A673 (cell line): Measurements from ENCODE around the gene SLC24A5. TPM values are rescaled to one million over a fixed set of nuclear protein-coding genes. Genes with fewer than 3 reads are reported as not detected.

Experiments used
- BruUV-seq: library from RNA; stranded (reverse); fragments of 400-500 nt; replicated peaks from 2 replicates; lab custom pipeline; 2021; lab: Mats Ljungman, UMichigan
- CTCF ChIA-PET: fragments of 300-600 bp; sonication (Branson Sonifier 250); formaldehyde crosslinking; loops from one replicate; lab custom pipeline; 2022; ENCODE audit warnings: antibody characterized with exemption; lab: Charles Lee
- POLR2A ChIA-PET: fragments of 300-600 bp; sonication (Branson Sonifier 250); formaldehyde crosslinking; loops from one replicate; lab custom pipeline; 2022; ENCODE audit warnings: antibody characterized with exemption; ENCODE audit not compliant: low non-redundant PET; lab: Charles Lee
- DNase-seq: peaks from one replicate; pipeline ENCODE4 v3.0.0-alpha.2; 2015; ENCODE audit warnings: low spot score
- H3K27ac ChIP-seq: fragments of 200-600 bp; sonication (generic); 2 replicates; pipeline ENCODE4 v1.5.1; 2016; ENCODE audit warnings: mixed run types, low read depth, mild to moderate bottlenecking, mixed read lengths, antibody characterized with exemption, low read length; ENCODE audit not compliant: poor library complexity, severe bottlenecking
- H3K27me3 ChIP-seq: fragments of 200-600 bp; sonication (generic); replicated peaks from 2 replicates; pipeline ENCODE4 v1.6.1; 2017; ENCODE audit warnings: mixed run types, low read depth, mild to moderate bottlenecking, mixed read lengths, antibody characterized with exemption, low read length; ENCODE audit not compliant: insufficient read depth, poor library complexity
- H3K36me3 ChIP-seq: fragments of 200-600 bp; sonication (generic); 2 replicates; pipeline ENCODE4 v1.6.1; 2016; ENCODE audit warnings: mixed run types, mild to moderate bottlenecking, mixed read lengths, antibody characterized with exemption, low read length; ENCODE audit not compliant: insufficient read depth, poor library complexity, severe bottlenecking
- H3K4me1 ChIP-seq: fragments of 200-600 bp; sonication (generic); 2 replicates; pipeline ENCODE4 v1.6.1; 2017; ENCODE audit warnings: mixed run types, mild to moderate bottlenecking, mixed read lengths, antibody characterized with exemption, low read length; ENCODE audit not compliant: insufficient read depth, poor library complexity, severe bottlenecking
- H3K4me3 ChIP-seq: fragments of 200-600 bp; sonication (generic); 2 replicates; pipeline ENCODE4 v1.5.1; 2016; ENCODE audit warnings: low read depth, mixed run types, mild to moderate bottlenecking, mixed read lengths, low read length; ENCODE audit not compliant: poor library complexity, severe bottlenecking
- H3K9me3 ChIP-seq: fragments of 200-600 bp; sonication (generic); 2 replicates; pipeline ENCODE4 v1.6.1; 2016; ENCODE audit warnings: mixed run types, low read depth, mild to moderate bottlenecking, mixed read lengths, antibody characterized with exemption, low read length; ENCODE audit not compliant: poor library complexity, severe bottlenecking
- EZH2 ChIP-seq: fragments of 200-600 bp; sonication (generic); IDR thresholded peaks from 2 replicates; pipeline ENCODE4 v1.6.1; 2017; ENCODE audit warnings: borderline replicate concordance, low read depth, mild to moderate bottlenecking, mixed read lengths, antibody characterized with exemption, low read length; ENCODE audit not compliant: poor library complexity, severe bottlenecking
- intact Hi-C: fragments of 100-400 bp; cut with micrococcal nuclease; formaldehyde crosslinking; loops from one replicate; pipeline ENCODE4 v1.10.0; 2022; ENCODE audit not compliant: unreplicated experiment
- total RNA-seq: library from RNA; stranded (reverse); gene quantifications from 2 replicates; pipeline ENCODE4 v1.2.3, GENCODE V29; 2021
- TF ChIP-seq, protein P1 (sequence below): fragments of 300-800, 200-600 bp; sonication (generic); conservative IDR thresholded peaks from 2 replicates; pipeline ENCODE4 v1.5.1; 2017; ENCODE audit warnings: low read depth, mild to moderate bottlenecking, antibody characterized with exemption, low read length, moderate library complexity, mixed read lengths

Gene SLC24A5
- total RNA-seq, 1 experiment from 2014 or later, result not detected

DNA sequence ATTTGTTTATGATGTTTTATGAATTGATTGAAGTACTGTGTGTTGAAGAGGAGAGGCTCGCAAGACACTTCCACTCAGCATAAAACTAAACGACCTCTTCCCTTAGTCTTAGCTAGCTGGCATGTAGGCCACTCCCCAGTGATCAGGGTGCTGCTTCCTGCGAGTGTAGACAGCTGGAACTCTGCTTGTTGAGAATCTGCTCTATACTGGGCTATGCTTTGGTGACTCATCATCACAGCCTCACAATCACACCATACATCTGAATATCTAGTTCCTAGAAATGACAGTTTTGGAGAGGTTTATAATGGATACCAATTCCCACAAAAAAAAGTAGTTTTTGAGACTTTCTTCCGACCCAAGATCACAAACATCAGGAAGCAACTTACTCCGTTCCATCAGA lies 1.5 kb upstream of the SLC24A5 start:
- Histone ChIP-seq H3K9me3 (no peaks in the 10 kb centered on the region), H3K4me1 (no peaks in the 10 kb centered on the region), H3K4me3 (no peak overlapping the region), H3K27ac (no peak overlapping the region), H3K36me3 (no peaks in the 10 kb centered on the region), H3K27me3 (no peaks in the 10 kb centered on the region)
- ChIA-PET CTCF (no interaction called here), POLR2A (no interaction called here)
- intact Hi-C loops, result no loop called here
- no TSS peak for BruUV-seq
- peak; percentile 33 for DNase-seq
- TF ChIP-seq, protein P1, sequence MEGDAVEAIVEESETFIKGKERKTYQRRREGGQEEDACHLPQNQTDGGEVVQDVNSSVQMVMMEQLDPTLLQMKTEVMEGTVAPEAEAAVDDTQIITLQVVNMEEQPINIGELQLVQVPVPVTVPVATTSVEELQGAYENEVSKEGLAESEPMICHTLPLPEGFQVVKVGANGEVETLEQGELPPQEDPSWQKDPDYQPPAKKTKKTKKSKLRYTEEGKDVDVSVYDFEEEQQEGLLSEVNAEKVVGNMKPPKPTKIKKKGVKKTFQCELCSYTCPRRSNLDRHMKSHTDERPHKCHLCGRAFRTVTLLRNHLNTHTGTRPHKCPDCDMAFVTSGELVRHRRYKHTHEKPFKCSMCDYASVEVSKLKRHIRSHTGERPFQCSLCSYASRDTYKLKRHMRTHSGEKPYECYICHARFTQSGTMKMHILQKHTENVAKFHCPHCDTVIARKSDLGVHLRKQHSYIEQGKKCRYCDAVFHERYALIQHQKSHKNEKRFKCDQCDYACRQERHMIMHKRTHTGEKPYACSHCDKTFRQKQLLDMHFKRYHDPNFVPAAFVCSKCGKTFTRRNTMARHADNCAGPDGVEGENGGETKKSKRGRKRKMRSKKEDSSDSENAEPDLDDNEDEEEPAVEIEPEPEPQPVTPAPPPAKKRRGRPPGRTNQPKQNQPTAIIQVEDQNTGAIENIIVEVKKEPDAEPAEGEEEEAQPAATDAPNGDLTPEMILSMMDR, result no peak
- TF ChIP-seq EZH2, result no peak

DNA sequence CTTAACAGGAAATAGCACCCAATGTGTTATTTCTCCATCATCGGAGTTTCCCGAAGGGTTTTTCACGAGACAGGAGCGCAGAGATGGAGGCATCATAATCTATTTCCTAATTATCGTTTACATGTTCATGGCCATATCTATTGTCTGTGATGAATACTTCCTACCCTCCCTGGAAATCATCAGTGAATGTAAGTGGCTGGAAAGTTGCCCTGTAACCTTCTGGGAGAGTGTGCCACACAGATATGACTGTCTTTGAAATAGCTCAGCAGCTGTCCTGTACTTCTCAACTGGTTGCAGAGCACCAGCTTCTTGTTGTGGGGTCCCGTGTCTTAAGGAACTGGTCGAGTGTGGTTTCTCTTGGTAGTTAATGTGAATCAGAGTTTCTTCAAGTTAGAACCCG lies 1.1 kb downstream of the SLC24A5 start:
- no peak overlapping the region for H3K4me3 ChIP-seq
- CTCF ChIA-PET, result no interaction called here
- H3K9me3 ChIP-seq, result no peaks in the 10 kb centered on the region
- no peak for DNase-seq
- POLR2A ChIA-PET, result no interaction called here
- no TSS peak for BruUV-seq
- H3K27me3 ChIP-seq, result no peaks in the 10 kb centered on the region
- intact Hi-C loops, result no loop called here
- no peaks in the 10 kb centered on the region for H3K4me1 ChIP-seq
- no peak overlapping the region for H3K27ac ChIP-seq
- TF ChIP-seq EZH2, result no peak
- TF ChIP-seq, protein P1, result no peak
- H3K36me3 ChIP-seq, result no peaks in the 10 kb centered on the region

DNA sequence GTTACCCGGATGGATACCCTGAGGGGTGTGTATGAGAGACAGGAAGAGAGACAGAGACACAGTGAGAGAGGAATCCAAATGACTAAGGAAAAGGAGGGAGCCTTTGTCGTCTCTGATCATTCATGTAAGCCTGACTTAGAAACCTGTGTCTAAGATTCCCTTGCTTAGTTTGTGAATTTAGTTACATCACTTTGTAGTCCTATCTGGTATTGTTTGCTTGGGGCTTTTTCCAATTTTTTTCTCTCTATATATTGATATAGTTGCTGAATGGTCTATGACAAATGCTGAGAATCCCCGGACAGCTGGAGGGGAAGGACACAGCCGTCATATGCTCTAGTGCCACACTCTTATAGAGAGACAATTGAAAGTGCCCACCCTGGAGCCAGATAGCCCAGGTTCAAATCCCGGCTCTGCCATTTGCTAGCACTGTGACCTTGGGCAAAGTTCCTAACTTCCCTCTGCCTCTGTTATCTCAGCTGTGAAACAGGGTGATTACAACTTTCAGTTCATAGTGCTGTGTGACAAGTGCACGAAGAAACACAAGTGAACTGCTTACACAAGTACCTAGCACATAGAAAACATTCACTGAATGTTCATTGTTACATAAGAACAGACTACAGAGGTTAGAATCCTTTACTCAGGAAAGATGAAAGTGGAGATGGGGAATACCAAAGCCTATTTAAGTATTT lies 6.0 kb downstream of the SLC24A5 start:
- Histone ChIP-seq H3K27ac (no peak overlapping the region), H3K36me3 (no peaks in the 10 kb centered on the region), H3K27me3 (no peaks in the 10 kb centered on the region), H3K9me3 (no peaks in the 10 kb centered on the region), H3K4me1 (no peaks in the 10 kb centered on the region), H3K4me3 (no peak overlapping the region)
- POLR2A ChIA-PET, result no interaction called here
- CTCF ChIA-PET, result no interaction called here
- BruUV-seq, result no TSS peak
- TF ChIP-seq EZH2, result no peak
- TF ChIP-seq, protein P1, result no peak
- intact Hi-C loops, result no loop called here
- no peak for DNase-seq
